Measurements from ENCODE around the gene NRXN3.

NRXN3 gene

GRCh38 chr14:79699206-79699605, 1529.0 kb downstream of the NRXN3 start:
- Mint-ChIP-seq H3K4me3 (no peak overlapping the region), H3K27ac (no peak overlapping the region), H3K27me3 (ENCODE audit: low read depth, poor library complexity) (no peaks in the 10 kb centered on the region), H3K9me3 (no peaks in the 10 kb centered on the region), H3K4me1 (peaks cover 30% of the 10 kb centered on the region), H3K36me3 (ENCODE audit: low read depth) (peaks cover 10% of the 10 kb centered on the region)
- no peak for TF ChIP-seq CTCF (IDR thresholded peaks at IDR 0.05)
- no peak for DNase-seq

GRCh38 chr14:79701371-79701770, 1531.2 kb downstream of the NRXN3 start:
- peaks cover 10% of the 10 kb centered on the region for H3K36me3 Mint-ChIP-seq (ENCODE audit: low read depth)
- H3K9me3 Mint-ChIP-seq: no peaks in the 10 kb centered on the region
- no peak overlapping the region for H3K4me3 Mint-ChIP-seq
- H3K4me1 Mint-ChIP-seq: peaks cover 41% of the 10 kb centered on the region
- no peak for TF ChIP-seq CTCF (IDR thresholded peaks at IDR 0.05)
- H3K27ac Mint-ChIP-seq: no peak overlapping the region
- H3K27me3 Mint-ChIP-seq (ENCODE audit: low read depth, poor library complexity): no peaks in the 10 kb centered on the region
- DNase-seq: no peak

- no peak for DNase-seq
- H3K9me3 Mint-ChIP-seq: no peaks in the 10 kb centered on the region
- no peak overlapping the region for H3K27ac Mint-ChIP-seq
- peaks cover 7% of the 10 kb centered on the region for H3K36me3 Mint-ChIP-seq (ENCODE audit: low read depth)
- no peak for TF ChIP-seq CTCF (IDR thresholded peaks at IDR 0.05)
- no peak overlapping the region for H3K4me3 Mint-ChIP-seq
- H3K4me1 Mint-ChIP-seq: peaks cover 49% of the 10 kb centered on the region
- peaks cover 3% of the 10 kb centered on the region for H3K27me3 Mint-ChIP-seq (ENCODE audit: low read depth, poor library complexity)
Observed at GRCh38 chr14:79702197-79702596, 1532.0 kb downstream of the NRXN3 start.

GRCh38 chr14:79703209-79703608, 1533.0 kb downstream of the NRXN3 start:
- peaks cover 4% of the 10 kb centered on the region for H3K27me3 Mint-ChIP-seq (ENCODE audit: low read depth, poor library complexity)
- no peak overlapping the region for H3K4me3 Mint-ChIP-seq
- H3K9me3 Mint-ChIP-seq: no peaks in the 10 kb centered on the region
- H3K4me1 Mint-ChIP-seq: peaks cover 43% of the 10 kb centered on the region
- peak overlapping the region; percentile 15 for H3K27ac Mint-ChIP-seq
- no peak for DNase-seq
- H3K36me3 Mint-ChIP-seq (ENCODE audit: low read depth): no peaks in the 10 kb centered on the region
- TF ChIP-seq CTCF (IDR thresholded peaks at IDR 0.05): no peak

GRCh38 chr14:79704041-79704807, 1534.1 kb downstream of the NRXN3 start:
- no peaks in the 10 kb centered on the region for H3K9me3 Mint-ChIP-seq
- no peaks in the 10 kb centered on the region for H3K36me3 Mint-ChIP-seq (ENCODE audit: low read depth)
- no peak for TF ChIP-seq CTCF (IDR thresholded peaks at IDR 0.05)
- no peak overlapping the region for H3K27ac Mint-ChIP-seq
- H3K4me3 Mint-ChIP-seq: no peak overlapping the region
- H3K4me1 Mint-ChIP-seq: peaks cover 40% of the 10 kb centered on the region
- DNase-seq: no peak
- H3K27me3 Mint-ChIP-seq (ENCODE audit: low read depth, poor library complexity): peaks cover 4% of the 10 kb centered on the region

All from nephron progenitor cell (in vitro differentiated cells).